Cerebellar nuclear complex (tissue), 1 donor: ENCODE results near the gene ZNF682.
A peak's percentile ranks its signal among the peaks of the same experiment; 100 is the strongest.
"Not testable (repeated sequence)": the region's sequence is repeated elsewhere in the genome, so short reads cannot be mapped to it uniquely, and the experiment has no call there.

Experiments used
- DNase-seq, 2 experiments: peaks; one replicate each; lab custom pipeline; 2025; lab: John Stamatoyannopoulos, UW

Gene ZNF682

GRCh38 chr19:19997656-19998268 is 41.5 kb downstream of the ZNF682 start:
- no peak for DNase-seq

- no peak for DNase-seq
Measured at GRCh38 chr19:19966862-19967261, 72.4 kb downstream of the ZNF682 start.

- not testable (repeated sequence) for DNase-seq
Measured at GRCh38 chr19:19966126-19966525, 73.2 kb downstream of the ZNF682 start.

- no peak for DNase-seq
Measured at GRCh38 chr19:19964416-19964815, 74.9 kb downstream of the ZNF682 start.

- DNase-seq, result peak in 1 of 2 experiments; percentile 23
Measured at GRCh38 chr19:19959151-19959799, 80.0 kb downstream of the ZNF682 start.

GRCh38 chr19:19957766-19958165 is 81.5 kb downstream of the ZNF682 start:
- not testable (repeated sequence) for DNase-seq

DNA sequence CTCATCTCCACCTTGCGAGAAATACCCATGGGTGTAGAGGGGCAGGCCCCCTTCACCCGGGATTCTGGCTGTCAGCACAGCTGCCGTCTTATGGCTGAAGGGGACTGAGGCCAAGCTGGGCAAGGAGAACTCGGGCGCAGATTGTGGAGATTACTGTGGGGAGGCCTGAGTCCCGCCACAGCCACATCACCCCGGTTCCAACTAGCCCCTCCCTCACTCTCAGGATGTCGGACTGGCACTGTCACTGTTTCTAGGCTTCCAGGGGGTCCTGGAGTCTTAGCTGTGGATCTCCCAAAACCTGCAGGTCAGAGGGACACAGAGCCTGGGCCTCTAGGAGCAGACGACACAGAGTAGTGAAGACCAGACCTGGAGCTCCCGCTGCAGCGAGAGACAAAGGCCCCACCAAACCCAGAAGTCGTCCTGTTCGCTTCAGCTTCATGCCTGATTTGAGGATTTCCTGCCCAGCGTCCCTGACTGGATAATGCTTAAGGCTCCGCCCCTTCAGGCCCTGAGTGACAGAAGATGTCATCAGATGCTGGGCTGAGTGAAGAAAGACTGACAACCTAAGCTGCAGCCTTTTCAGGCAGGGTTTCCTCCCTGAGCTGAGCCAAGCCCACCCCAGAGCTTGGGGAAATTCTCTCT is 82.8 kb downstream of the ZNF682 start:
- DNase-seq, result no peak

GRCh38 chr19:19955208-19955607 is 84.1 kb downstream of the ZNF682 start:
- no peak for DNase-seq
